GM12873 (cell line): ENCODE data around the gene CAMK2D.

Experiments
- TF ChIP-seq, protein P1 (sequence below): IDR thresholded peaks from 2 replicates; pipeline ENCODE4 v1.5.1; 2012; ENCODE audit warnings: low read depth, mild to moderate bottlenecking, moderate library complexity, low read length, control low read depth; ENCODE audit not compliant: insufficient read depth; ENCODE audit errors: missing control alignments

Gene CAMK2D

GRCh38 chr4:113675731-113676697 lies 85.5 kb downstream of the CAMK2D start:
- TF ChIP-seq, protein P1, sequence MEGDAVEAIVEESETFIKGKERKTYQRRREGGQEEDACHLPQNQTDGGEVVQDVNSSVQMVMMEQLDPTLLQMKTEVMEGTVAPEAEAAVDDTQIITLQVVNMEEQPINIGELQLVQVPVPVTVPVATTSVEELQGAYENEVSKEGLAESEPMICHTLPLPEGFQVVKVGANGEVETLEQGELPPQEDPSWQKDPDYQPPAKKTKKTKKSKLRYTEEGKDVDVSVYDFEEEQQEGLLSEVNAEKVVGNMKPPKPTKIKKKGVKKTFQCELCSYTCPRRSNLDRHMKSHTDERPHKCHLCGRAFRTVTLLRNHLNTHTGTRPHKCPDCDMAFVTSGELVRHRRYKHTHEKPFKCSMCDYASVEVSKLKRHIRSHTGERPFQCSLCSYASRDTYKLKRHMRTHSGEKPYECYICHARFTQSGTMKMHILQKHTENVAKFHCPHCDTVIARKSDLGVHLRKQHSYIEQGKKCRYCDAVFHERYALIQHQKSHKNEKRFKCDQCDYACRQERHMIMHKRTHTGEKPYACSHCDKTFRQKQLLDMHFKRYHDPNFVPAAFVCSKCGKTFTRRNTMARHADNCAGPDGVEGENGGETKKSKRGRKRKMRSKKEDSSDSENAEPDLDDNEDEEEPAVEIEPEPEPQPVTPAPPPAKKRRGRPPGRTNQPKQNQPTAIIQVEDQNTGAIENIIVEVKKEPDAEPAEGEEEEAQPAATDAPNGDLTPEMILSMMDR = no peak

- TF ChIP-seq, protein P1 = no peak
Observed at GRCh38 chr4:113674733-113675132, 86.8 kb downstream of the CAMK2D start.

DNA sequence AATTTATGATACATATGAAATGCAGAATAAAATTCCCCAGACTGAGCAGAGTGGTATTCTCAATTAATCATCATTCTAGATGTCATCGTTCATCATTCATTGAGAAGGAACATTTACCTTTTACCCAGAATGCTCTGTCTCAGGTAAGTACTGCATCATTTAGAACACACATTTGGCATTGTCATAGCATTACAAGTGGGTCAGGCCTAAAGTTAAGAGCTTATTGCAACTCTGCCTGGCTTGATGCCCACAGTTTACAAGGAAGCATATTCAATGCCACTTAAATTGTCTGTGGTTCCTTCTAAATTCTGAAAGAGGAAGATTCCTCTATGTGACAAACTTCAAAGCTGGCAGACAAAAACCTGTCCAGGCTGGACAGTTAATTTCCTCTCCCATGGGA lies 87.3 kb downstream of the CAMK2D start:
- TF ChIP-seq, protein P1 = no peak

- TF ChIP-seq, protein P1 = peak; percentile 10
Observed at GRCh38 chr4:113673450-113673849, 88.1 kb downstream of the CAMK2D start.

- TF ChIP-seq, protein P1 = no peak
Observed at GRCh38 chr4:113666386-113667114, 95.0 kb downstream of the CAMK2D start.

DNA sequence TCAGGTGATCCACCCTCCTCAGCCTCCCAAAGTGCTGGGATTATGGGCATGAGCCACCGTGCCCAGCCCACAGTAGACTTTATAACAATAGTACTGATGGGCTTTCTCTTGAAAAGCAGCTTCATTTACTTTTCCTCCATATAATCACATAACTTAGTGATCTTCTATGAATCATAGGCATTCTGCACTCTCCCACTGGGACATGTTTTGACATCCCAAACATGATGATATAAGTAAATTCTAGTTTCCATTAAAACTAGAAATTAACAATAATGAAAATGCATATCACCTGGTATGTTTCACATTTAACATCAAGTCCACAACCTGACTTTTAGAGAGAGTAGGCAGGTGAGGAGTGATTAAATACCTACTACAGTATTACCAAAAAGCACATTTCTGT lies 96.5 kb downstream of the CAMK2D start:
- TF ChIP-seq, protein P1 = no peak

GRCh38 chr4:113662581-113662980 lies 99.0 kb downstream of the CAMK2D start:
- TF ChIP-seq, protein P1 = no peak
